RWPE2 (cell line): ENCODE results near the gene DCLRE1C.
A peak's percentile ranks its signal among the peaks of the same experiment; 100 is the strongest.

Experiments used
- ATAC-seq: fragments of 200-7000 bp; cut with Tn5 transposase; 3 replicates; pipeline ENCODE4 v1.9.1; 2021; ENCODE audit warnings: low read depth
- DNase-seq: peaks from one replicate; pipeline ENCODE4 v3.0.0-alpha.2; 2020; ENCODE audit warnings: low spot score
- H3K27ac ChIP-seq: fragments of 450-650 bp; 2 replicates; pipeline ENCODE4 v1.5.1; 2017; ENCODE audit warnings: mild to moderate bottlenecking; ENCODE audit not compliant: poor library complexity, severe bottlenecking
- H3K27me3 ChIP-seq: fragments of 250-450 bp; sonication (Bioruptor Pico); 2 replicates; pipeline ENCODE4 v1.5.1; 2021; ENCODE audit warnings: mild to moderate bottlenecking, moderate library complexity; ENCODE audit not compliant: insufficient read depth, poor library complexity, severe bottlenecking
- H3K36me3 ChIP-seq: fragments of 250-450 bp; sonication (Bioruptor Pico); 2 replicates; pipeline ENCODE4 v1.5.1; 2020; ENCODE audit warnings: low read depth, mild to moderate bottlenecking, moderate library complexity
- H3K4me1 ChIP-seq: fragments of 250-450 bp; sonication (Bioruptor Pico); 2 replicates; pipeline ENCODE4 v1.5.1; 2021; ENCODE audit warnings: mild to moderate bottlenecking, moderate library complexity; ENCODE audit not compliant: insufficient read depth, poor library complexity, severe bottlenecking
- H3K4me3 ChIP-seq: fragments of 250-450 bp; sonication (Bioruptor Pico); 2 replicates; pipeline ENCODE4 v1.5.1; 2021; ENCODE audit warnings: mild to moderate bottlenecking, moderate library complexity; ENCODE audit not compliant: severe bottlenecking
- H3K9me3 ChIP-seq: fragments of 250-450 bp; sonication (Bioruptor Pico); 2 replicates; pipeline ENCODE4 v1.5.1; 2021; ENCODE audit warnings: mild to moderate bottlenecking, moderate library complexity; ENCODE audit not compliant: severe bottlenecking
- TF ChIP-seq, protein P1 (sequence below): fragments of 450-650 bp; IDR thresholded peaks from one replicate; pipeline ENCODE4 v1.5.1; 2017; ENCODE audit warnings: mild to moderate bottlenecking, moderate library complexity; ENCODE audit not compliant: poor library complexity, severe bottlenecking

DCLRE1C gene

DNA sequence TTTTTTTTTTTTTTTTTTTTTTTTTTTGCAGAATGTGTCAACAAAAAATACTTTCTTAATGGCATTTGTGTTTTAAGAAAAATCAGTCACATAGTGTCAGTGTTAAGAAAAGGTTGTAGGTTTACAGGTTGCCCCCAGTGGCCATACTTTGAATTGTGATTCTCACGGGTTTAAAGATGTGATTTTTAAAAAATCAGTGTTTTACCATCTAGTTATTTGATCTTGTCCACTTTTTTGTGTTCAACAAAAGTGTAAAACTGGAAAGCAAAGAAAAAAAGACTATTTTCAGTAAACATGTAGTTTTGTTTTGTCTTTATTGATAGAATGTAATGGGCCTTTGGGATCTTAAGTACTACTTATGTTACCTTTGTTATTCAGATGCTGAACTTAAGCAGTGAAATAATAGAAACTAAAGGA is 49.6 kb downstream of the DCLRE1C start:
- Histone ChIP-seq H3K27ac (no peak overlapping the region), H3K27me3 (no peaks in the 10 kb centered on the region), H3K4me1 (no peaks in the 10 kb centered on the region), H3K4me3 (no peak overlapping the region), H3K9me3 (peaks cover 4% of the 10 kb centered on the region), H3K36me3 (peaks cover 88% of the 10 kb centered on the region)
- TF ChIP-seq, protein P1, sequence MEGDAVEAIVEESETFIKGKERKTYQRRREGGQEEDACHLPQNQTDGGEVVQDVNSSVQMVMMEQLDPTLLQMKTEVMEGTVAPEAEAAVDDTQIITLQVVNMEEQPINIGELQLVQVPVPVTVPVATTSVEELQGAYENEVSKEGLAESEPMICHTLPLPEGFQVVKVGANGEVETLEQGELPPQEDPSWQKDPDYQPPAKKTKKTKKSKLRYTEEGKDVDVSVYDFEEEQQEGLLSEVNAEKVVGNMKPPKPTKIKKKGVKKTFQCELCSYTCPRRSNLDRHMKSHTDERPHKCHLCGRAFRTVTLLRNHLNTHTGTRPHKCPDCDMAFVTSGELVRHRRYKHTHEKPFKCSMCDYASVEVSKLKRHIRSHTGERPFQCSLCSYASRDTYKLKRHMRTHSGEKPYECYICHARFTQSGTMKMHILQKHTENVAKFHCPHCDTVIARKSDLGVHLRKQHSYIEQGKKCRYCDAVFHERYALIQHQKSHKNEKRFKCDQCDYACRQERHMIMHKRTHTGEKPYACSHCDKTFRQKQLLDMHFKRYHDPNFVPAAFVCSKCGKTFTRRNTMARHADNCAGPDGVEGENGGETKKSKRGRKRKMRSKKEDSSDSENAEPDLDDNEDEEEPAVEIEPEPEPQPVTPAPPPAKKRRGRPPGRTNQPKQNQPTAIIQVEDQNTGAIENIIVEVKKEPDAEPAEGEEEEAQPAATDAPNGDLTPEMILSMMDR, result peak; percentile 70
- ATAC-seq (no peak; the same call in 2 of the 3 replicates), DNase-seq (no peak)

DNA sequence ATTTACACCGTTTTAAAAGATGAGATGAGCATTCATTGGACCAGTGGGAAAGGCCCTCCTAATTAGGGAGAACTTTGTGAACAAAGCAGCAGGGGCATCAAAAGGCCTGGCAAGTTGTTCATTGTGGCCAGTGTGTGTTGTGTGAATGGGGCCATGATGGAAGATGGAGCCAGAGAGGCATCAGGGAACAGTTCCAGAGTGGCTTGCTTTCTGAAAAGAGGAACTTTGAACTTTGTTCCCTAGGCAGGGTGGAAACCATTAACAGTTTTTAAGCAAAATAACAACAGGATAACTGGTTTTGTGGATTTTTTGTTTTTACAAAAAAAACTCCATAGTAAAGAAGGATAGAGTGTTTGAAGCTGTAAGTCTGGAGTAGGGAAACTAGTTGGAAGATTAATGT is 62.7 kb downstream of the DCLRE1C start:
- Histone ChIP-seq H3K4me3 (no peak overlapping the region), H3K27ac (no peak overlapping the region), H3K4me1 (no peaks in the 10 kb centered on the region), H3K27me3 (no peaks in the 10 kb centered on the region), H3K36me3 (peaks cover 9% of the 10 kb centered on the region; the same call in 1 of the 2 replicates), H3K9me3 (no peaks in the 10 kb centered on the region)
- no peak for ATAC-seq
- no peak for DNase-seq
- TF ChIP-seq, protein P1, result no peak

DNA sequence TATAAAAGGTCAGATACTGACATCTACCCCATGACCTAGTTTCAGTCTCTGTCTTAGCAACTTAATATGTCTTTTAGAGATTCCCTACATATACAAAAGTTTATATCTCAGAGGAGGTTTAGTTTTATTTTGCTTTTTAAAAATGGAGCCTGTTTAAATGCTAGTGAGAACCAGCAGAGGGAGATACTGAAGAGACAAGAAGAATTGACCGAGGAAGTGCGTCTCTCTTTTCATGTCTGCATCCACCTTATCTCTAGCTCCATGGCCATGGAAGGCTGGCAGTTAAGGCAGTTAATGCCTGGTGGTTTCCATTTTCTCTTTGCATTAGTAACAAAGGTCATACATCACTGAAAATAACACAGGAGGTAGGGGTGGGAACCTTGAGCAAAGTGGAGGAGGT is 64.6 kb downstream of the DCLRE1C start:
- H3K9me3 ChIP-seq, result no peaks in the 10 kb centered on the region
- ATAC-seq, result no peak
- peaks cover 26% of the 10 kb centered on the region for H3K36me3 ChIP-seq
- no peaks in the 10 kb centered on the region for H3K4me1 ChIP-seq
- no peak for DNase-seq
- TF ChIP-seq, protein P1, result peak; percentile 25
- no peak overlapping the region for H3K4me3 ChIP-seq
- H3K27ac ChIP-seq, result no peak overlapping the region
- H3K27me3 ChIP-seq, result no peaks in the 10 kb centered on the region

- no peak overlapping the region for H3K27ac ChIP-seq
- TF ChIP-seq, protein P1, result no peak
- H3K4me3 ChIP-seq, result no peak overlapping the region
- H3K9me3 ChIP-seq, result no peaks in the 10 kb centered on the region
- peaks cover 44% of the 10 kb centered on the region for H3K36me3 ChIP-seq
- DNase-seq (no peak), ATAC-seq (no peak)
- no peaks in the 10 kb centered on the region for H3K27me3 ChIP-seq
- H3K4me1 ChIP-seq, result peaks cover 10% of the 10 kb centered on the region
Observed at GRCh38 chr10:14884082-14884481, 69.8 kb downstream of the DCLRE1C start.

DNA sequence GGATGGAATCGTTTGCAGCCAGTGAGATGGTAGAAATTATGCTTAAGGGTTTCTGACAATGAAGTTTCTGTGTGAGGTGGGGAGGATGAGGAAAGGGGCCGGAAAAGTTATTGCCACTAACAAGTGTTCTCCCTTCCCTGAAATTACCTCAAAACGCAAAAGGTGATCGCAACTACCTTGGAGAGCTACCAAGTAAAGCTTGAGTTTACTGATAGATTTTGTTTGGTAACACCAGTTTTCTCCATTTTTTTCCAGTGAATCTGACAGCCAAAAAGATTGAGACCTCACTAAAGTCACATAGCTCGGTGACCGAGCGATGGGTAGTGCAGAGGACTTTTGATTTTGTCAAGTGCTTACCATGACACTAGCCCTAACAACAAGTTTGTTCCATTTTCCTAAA is 73.7 kb downstream of the DCLRE1C start:
- TF ChIP-seq, protein P1, result no peak
- Histone ChIP-seq H3K9me3 (no peaks in the 10 kb centered on the region), H3K4me3 (peak overlapping the region; percentile 72), H3K27me3 (no peaks in the 10 kb centered on the region), H3K36me3 (peaks cover 30% of the 10 kb centered on the region), H3K4me1 (peaks cover 15% of the 10 kb centered on the region), H3K27ac (peak overlapping the region; percentile 77)
- no peak for ATAC-seq
- DNase-seq, result no peak
